ENCODE measurements around the gene REPIN1.

Gene REPIN1

DNA sequence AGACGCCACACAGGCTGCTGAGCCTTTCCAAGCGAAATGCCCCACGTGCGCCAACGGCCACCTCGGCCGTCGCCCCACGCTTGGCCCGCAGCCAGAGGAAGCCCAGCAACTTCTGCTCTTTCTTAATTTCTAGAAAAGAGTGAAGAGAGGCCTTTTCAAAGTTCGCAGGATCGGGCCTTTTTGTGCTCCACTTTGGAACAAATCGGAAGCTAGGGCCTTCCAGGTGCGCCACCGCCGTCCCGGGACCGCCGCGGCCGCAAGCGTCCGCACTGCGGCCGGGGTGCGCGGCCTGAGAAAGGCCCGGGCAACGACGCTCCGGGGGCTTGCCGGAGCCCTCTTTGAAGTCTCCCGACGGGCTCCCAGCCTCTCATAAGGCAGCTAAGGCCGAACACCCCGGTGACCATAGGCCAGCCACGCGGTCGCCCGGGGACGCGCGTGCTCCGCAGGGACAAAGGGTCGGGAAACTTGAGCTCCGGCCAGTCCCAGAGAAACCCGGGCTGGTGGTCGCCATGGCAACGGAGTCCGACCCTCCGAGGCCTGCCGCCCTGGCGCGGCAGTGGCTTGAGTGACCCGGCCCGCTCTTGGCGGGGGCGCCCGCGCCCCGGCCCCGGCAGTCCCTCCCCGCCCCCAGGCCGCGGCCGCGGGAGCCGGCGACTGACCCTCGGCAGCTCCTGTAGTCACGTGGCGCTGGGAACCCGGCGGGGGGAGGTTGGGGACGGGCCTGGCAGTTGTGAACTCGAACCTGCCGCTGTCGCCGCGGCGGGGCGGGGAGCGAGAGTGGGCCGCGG, at the start of gene REPIN1:
Gene REPIN1, plus strand, starts transcription at position 727 of the 788 bp plus-strand sequence. CDS start 890 bp downstream, outside the sequence.
- DNase-seq: peak; percentile 70

DNA sequence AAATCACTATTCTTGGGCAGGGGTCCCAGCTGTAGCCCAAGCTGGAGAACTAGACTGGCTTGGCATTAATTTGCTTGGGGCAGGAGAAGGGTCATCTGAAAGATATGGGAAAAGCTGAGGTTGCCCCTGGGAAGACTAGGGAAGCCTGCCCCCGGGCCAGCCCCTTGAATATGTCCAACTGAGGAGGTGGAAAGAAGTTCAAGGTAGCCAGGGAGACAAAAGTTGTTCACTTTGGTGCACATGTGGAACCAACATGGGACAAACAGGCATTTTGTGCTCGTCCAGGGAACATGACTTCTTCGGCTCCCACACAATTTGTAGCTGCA, 46.9 kb upstream of the REPIN1 start:
- DNase-seq: no peak

DNA sequence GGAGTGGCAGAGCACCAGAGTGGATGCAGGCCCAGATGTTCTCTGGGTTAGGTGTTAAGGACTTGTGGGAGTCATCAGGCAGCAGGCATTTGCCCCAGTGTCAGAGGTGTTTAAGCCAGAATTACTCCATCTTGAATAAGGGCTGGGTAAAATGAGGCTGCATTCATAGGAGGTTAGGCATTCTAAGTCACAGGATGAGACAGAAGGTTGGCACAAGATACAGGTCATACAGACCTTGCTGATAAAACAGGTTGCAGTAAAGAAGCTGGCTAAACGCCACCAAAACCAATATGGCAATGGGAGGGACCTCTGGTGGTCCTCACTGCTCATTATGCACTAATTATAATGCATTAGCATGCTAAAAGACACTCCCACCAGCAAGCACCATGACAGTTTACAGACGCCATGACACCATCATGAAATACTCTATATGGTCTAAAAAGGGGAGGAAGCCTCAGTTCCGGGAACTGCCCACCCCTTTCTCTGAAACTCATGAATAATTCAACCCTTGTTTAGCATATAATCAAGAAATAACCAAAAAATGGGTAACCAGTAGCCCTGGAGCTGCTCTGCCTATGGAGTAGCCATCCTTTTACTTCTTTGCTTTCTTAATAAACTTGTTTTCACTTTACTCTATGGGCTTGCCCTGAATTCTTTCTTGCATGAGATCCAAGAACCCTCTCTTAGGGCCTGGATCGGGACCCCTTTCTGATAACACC, 46.3 kb upstream of the REPIN1 start:
- DNase-seq: peak; percentile 56

DNA sequence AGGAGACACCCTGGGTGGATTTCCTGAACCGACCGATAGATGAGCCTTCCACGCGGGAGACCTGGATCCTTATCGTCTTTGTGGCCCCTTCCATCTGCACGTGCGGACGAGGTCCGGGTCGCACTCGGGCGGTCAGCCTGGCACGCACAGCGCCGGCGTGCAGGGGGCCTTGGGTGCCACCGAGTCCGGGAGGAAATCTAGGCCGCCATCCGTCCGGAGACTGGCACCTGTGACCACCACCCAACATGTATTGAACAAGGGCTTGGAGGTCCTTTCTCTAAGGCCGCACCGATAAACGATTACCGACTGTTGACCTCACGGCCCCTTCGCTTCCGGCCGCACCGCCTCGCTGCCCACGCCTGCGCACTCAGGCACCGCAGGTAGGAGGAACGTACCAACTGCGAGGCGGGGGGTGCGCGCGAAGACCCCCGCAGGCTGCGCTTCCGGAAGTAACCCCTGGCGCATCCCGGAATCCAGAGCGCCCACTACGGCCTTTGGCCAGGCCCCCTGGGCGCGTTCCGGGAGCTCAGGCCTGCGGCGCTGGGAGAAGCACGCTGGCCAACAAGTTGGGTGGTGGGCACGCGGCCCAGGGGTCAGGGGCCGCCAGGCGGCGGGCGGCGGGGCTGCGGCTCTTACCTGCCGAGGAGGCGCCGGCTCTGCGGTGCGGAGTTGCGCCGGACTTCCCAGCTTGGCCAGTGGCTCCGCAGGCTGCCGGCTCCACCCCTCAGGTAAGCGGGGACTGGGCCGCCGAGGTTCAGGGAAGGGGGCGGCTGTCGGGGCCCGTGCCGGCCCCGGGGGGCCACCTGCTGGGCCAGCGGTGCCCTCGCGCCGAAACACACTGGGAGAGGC, 45.6 kb upstream of the REPIN1 start, which contains the start of the genes ACTR3C and LRRC61:
Gene ACTR3C, minus strand, starts transcription at position 713 of the 849 bp plus-strand sequence. CDS start 28,249 bp downstream, outside the sequence.
Gene LRRC61, plus strand, starts transcription at position 523 of the 849 bp plus-strand sequence. CDS start 13,507 bp downstream, outside the sequence.
- DNase-seq: peak; percentile 55

DNA sequence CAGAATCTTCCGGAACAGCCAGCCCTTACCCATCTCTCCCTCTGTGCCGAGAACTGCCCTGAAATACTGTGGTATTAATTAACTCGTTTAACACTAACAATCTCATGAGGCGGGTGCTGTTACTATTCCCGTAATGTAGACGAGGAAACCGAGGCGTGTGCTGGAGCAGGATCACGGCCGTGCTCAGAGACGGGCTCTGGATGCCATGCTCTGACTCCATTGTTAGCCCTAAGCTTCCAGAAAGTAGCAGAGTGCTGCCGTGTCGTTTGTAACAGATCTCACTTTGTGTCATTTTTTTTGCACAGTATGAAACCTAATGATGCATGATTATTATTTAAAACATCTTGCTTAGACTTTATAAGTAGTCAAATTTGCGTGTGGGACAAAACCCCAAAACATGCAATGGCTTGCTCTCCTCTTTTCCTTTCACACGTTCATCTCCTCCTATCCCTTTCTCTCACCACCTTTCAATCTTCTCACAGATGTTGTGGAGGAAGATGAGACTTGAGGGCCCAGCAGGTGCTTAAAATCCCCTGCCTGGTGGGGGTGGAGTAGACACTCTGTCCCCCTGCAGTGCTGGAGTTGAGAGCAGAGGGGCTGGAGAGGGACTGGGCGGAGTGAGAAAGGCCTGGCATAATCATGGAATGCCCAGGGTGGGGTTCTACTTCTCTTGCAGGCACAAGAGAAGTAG, 44.8 kb upstream of the REPIN1 start:
- no peak for DNase-seq

DNA sequence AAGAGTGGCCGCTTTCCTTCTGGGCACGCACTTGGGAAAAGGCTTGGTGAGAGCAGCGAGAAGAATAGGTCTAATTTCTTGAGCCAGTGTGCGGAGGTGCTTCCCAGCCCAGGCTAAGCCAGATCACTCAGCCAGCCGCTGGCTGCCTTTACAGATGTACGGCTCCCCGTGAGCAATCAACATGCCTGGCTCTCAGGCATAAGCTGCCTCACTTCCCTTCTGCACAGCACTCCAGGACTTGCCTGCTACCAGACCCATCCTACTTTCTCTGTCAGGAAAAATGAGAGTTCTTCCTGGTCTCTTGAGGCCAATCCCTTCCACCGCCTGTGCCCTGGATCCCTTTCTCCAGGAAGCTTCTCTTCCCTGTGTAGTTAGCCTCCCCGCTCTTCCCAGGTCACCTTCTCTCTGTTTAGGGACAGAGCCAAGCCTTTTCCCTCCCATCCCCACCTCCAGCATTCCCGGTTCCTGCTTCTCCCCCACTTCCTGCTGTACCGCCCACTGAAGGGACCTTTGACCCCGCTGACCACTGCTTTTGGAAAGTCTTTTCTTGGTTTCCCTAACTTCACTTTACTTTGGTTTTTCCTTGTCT, 44.2 kb upstream of the REPIN1 start:
- DNase-seq: no peak

DNA sequence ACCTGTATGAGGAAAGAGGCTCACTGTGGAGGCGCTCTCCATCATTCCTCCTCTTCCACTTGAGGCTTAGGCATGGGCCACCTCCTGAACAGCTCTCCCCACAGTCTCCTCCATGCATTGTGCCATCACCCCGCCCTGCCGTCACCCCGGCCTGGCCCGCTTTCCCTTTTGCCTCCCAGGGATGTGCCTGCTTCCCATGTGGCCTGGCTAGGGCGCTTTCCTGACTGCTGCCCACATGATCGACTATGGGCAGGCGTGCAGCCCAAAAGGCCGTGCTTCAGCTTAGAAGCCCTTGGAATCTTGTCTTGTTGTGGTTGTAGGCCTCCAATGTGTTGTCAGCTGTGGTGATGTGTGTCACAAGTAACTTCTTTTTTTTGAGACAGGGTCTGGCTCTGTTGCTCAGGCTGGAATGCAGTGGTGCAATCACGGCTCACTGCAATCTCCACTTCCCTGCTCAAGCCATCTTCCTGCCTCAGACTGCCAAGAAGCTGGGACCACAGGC, 43.5 kb upstream of the REPIN1 start:
- no peak for DNase-seq

DNA sequence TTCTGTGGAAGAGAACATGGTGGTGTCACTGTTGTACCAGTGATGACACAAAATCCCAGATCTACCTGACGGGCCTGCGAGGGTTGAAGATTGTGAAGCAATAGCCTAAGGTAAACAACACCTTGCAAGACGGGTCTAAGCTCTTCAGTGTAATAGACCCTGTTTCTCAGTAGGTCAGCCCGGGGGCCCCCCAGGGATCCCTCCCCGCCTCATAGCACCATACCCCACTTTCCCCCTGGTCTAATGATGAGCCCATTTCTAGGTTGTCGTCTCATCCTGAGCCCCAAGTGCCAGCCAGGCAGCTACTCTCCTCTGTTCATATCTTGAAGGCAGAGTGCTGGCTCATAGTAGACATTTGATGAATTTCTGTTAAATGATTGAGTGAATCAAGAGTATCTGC, 42.7 kb upstream of the REPIN1 start:
- no peak for DNase-seq

DNA sequence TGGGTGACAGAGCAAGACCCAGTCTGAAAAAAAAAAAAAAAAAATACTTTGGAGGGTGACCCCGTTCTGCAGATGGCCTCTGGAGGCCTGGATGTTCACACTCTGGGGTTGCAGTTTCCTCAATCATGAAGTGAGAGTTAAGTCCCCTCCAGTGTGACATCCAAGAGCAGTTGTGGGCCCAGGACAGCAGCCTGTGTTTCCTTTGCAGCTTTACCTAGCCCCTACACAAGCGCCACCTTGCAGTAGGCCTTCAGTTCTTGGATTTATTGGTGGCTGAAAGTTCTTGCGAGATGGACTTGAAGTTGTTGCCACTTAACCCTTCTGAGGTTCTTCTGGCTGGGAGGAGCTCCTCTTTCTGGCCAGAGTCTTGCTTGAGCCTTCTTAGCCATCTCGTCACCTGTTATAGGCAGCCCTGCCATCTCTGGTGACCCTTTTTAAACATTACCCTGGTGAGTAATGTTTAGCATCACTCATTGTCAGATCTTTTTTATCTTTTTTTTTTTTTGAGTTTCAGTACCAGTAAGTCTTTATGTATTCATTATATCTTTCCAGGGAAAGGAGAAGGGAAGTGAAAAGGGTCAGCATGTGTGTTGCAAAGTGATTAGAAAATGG, 41.9 kb upstream of the REPIN1 start:
- no peak for DNase-seq

DNA sequence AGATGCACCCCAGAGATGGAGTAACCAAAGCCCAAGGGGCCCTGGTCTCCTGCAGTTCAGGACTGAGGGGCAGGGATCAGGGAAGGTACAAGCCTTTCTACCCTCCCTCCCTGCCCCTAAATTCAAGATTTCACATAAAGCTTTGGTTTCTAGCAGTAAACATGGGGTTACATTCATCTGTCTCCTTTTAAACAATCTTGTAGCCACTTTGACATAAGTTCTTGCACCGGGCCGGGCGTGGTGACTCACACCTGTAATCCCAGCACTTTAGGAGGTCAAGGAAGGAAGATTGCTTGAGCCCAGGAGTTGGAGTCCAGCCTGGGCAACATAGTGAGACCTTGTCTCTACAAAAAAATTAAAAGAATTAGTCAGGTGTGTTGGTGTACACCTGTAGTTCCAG, 41.3 kb upstream of the REPIN1 start:
- DNase-seq: no peak

DNA sequence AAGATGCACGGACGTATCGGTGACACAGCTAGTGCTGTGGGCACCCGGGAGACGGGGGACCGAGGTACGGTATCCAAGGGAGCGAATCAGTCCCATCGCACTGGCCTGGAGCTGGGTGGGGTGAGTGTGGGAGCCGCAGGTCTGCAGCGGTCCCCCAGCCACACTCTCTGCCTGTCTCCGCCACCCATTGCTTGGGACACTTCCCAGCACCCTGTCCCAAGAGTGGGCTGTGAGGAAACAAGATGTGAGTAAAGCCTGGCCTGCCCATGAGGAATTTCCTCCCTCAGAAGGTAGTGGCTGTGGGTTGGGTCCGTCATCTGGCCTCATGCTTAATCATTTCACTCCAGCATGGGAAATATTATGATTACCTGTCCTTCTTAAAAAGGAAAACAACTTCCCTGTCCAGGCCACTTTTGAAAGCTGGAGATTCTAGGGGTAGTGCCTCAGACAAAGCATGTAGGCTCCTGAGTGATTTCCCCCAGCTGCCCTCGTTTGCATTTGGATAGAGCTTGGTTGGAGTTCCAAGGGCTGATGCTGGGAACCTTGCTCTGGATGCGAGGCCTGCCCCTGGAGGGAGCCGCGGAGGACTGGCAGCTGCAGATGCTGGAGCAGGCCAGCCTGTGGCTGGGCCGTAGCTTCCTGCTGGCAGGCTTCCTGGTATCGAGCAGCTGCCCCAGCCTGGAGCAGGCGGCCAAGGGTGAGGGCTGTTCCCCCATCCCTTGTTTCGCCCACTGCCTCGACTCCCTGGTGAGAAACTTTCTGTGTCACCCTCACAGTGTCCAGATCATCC, 39.1 kb upstream of the REPIN1 start:
- no peak for DNase-seq

DNA sequence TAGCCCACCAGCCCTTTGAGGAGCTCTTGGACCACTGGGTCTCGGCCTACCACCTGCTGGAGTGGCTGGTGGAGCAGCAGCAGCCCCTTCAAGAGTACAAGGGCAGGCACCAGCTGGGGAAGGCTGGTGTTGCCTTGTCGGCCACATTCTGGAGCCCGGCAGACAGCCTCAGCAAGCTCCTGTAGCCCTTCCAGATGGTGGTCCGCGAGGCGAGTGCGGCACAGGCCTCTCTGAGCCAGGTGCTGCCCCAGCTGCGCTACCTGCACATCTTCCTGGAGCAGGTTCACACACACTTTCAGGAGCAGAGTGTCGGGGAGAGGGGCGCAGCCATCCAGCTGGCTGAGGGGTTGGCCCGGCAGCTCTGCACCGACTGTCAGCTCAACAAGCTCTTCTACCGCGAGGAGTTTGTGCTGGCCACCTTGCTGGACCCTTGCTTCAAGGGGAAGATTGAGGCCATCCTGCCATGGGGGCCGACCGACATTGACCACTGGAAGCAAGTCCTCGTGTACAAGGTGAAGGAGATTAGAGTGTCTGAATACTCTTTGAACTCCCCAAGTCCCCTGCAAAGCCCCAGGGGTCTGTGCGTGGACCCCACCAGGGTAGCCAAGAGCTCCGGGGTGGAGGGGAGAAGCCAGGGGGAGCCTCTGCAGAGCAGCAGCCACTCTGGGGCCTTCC, 38.3 kb upstream of the REPIN1 start:
- no peak for DNase-seq

DNA sequence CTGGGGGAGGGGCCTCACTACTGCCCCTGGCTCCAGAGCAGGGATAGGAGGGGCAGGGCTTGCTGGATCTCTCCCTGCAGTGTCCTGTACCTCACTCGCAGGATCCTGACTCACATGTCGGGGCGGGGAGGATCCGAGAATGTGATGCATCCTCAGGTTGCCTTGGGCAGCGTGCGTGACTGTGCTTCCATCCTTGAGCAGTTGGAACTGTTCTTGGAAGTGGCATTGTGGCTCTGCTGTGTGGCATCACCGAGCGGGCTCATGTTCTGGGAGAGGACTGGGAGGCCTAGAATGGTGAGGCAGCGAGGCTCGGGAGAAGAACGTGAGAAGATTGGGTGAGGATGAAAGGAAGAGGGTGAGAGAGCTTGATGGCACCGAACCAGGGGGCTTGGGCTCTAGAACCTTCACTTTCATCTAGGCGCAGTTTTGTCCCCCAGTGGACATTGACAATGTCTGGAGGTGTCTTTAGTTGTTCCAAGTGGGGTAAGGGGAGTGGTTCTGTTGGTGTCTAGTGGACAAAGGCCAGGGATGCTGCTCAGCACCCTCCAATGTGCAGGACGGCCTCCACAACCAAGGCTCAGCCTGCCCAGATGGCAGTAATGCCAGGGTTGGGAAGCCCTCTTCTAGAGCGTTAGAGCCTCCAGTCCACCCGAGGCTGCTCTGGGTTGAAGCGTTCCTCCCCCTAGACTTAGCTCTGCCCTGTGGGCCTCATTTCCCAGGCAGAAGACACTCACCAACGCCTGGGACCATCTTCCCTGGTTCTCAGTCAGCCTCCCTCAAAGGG, 35.6 kb upstream of the REPIN1 start:
- DNase-seq: no peak

DNA sequence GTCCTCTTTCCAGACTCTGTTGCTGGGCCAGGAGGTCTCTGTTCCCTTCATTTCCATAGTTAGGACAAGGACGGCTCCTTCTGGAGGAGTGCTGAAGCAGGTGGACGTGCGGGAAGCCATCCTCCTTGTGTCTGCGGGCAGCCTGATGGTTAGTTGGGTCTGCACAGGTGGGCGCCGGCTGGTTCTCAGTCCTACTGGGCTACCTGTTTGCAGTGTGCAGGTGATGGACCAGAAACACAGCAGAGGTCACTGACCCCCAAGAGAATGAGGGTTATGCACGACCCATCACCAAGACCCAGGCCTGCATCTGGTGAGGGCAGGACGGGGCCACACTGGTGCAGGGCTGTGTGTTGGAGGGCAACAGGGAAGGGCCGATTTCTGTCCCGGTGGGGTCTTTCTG, 35.0 kb upstream of the REPIN1 start:
- DNase-seq: no peak

DNA sequence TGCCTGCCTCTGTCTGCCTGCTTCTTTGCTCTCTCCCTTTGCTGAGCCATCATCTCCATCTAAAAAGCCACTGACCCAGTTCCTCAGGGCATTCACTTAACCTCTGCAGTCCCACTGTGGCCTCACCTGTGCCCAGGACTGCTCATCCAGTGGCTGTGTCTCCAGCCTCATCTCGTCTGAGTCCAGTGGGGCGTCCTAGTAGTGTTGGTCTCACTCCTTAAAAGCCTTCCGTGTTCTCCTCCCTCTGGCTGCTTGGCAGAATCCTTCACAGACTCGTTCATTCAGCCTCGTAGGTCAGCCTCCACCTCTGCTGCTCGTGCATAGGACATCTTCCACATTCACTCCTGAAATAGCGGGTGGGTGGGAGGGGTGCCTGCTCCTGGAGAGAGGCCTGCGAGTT, 34.5 kb upstream of the REPIN1 start:
- no peak for DNase-seq

DNA sequence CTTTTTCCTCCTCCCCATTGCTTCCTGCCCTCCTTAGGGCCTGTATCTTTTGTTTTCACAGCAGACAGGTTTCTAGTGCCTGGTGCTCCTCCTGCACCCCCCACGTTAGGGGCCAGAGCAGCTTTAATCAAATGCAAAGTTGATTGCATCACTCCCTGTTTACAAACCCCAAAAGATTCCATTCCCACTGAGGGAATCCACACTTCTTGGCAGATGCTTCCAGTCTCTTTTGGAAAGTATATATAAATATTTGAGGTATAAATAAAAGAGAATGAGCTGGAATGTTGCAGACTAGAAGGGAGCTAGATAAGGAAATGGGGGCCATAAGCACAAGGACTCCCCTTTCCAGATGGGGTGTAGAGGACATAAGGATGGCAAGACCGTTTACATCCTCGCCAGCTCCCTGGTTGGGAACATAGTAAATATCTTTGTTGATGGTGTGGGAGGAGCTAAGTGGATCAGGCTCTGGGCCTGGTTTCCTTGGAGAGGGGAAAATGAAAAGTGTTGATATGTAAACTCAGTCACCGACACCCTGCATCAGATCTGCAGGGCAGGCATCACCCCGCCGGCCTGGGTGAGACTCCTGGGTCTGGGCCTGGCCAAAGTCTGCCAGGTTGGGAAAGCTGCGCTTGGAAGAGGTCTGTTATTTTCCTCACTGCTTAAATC, 33.4 kb upstream of the REPIN1 start:
- no peak for DNase-seq

DNA sequence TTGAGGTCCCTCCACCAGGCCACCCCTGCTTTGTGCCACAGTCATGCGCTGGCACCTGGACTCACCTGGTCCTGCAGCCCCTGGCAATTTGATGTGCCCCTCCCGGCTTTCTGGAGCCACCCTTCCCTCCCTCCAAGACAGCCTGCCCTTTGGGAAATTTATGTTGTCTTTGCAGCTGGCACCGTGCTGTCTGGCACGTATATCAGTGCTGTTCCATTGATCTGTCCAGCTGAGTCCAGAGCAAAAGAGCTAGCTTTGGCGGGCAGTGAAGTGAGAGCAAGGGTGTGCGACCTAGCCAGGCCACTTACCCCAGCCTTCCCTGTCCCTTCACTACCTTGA, 32.9 kb upstream of the REPIN1 start:
- DNase-seq: no peak

DNA sequence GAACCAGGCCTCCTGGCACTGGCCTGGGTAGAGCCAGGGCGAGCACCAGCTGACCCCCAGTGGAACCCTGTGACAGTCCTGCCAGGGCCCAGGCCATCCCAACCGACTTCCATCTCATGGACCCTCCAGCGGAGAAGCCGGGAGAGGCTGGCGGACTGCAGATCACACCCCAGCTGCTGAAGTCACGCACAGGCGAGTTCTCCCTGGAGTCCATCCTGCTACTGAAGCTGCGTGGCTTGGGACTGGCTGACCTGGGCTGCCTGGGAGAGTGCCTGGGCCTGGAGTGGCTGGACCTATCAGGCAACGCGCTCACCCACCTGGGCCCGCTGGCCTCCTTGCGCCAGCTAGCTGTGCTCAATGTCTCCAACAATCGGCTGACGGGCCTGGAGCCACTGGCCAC, 31.9 kb upstream of the REPIN1 start:
- no peak for DNase-seq

DNA sequence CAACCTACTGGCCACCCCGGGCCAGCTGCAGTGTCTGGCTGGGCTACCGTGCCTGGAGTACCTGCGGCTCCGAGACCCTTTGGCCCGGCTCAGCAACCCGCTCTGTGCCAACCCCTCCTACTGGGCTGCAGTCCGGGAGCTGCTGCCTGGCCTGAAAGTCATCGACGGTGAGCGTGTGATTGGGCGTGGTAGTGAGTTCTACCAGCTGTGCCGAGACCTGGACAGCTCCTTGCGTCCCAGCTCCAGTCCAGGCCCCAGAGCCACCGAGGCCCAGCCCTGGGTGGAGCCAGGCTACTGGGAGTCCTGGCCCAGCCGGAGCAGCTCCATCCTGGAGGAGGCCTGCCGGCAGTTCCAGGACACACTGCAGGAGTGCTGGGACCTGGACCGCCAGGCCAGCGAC, 31.4 kb upstream of the REPIN1 start:
- no peak for DNase-seq

All from activated T-cell treated with anti-CD3 and anti-CD28 coated beads for 4 hours (primary cell).